HG03558 (cell line): ENCODE measurements around the gene PLEKHO2.
"Not testable (repeated sequence)": the region's sequence is repeated elsewhere in the genome, so short reads cannot be mapped to it uniquely, and the experiment has no call there.

Experiments
- ATAC-seq: cut with Tn5 transposase; IDR thresholded peaks from one replicate; pipeline ENCODE4 v1.9.1; 2021; ENCODE audit warnings: moderate number of reproducible peaks; ENCODE audit not compliant: unreplicated experiment; ENCODE audit errors: extremely low read depth

The PLEKHO2 gene

GRCh38 chr15:64841344-64842095 lies at the start of gene PLEKHO2:
Gene PLEKHO2, plus strand, starts transcription at chr15:64841915. Its CDS starts 102 bp downstream, at chr15:64842017.
- ATAC-seq = no peak

- no peak for ATAC-seq
Measured at GRCh38 chr15:64792282-64792681, 49.4 kb upstream of the PLEKHO2 start.

GRCh38 chr15:64795299-64795698 lies 46.4 kb upstream of the PLEKHO2 start:
- not testable (repeated sequence) for ATAC-seq

GRCh38 chr15:64795921-64796320 lies 45.8 kb upstream of the PLEKHO2 start:
- not testable (repeated sequence) for ATAC-seq

GRCh38 chr15:64798905-64799304 lies 42.8 kb upstream of the PLEKHO2 start:
- not testable (repeated sequence) for ATAC-seq

GRCh38 chr15:64800476-64800875 lies 41.2 kb upstream of the PLEKHO2 start:
- no peak for ATAC-seq

GRCh38 chr15:64803526-64803925 lies 38.2 kb upstream of the PLEKHO2 start:
- no peak for ATAC-seq

- ATAC-seq = no peak
Measured at GRCh38 chr15:64804619-64805018, 37.1 kb upstream of the PLEKHO2 start.

- no peak for ATAC-seq
Measured at GRCh38 chr15:64806509-64806908, 35.2 kb upstream of the PLEKHO2 start.

GRCh38 chr15:64807051-64807749 lies 34.5 kb upstream of the PLEKHO2 start:
- no peak for ATAC-seq

- no peak for ATAC-seq
Measured at GRCh38 chr15:64807751-64808222, 33.9 kb upstream of the PLEKHO2 start.

GRCh38 chr15:64808785-64809453 lies 32.8 kb upstream of the PLEKHO2 start:
- ATAC-seq = no peak

GRCh38 chr15:64809649-64810496 lies 31.8 kb upstream of the PLEKHO2 start:
- no peak for ATAC-seq

GRCh38 chr15:64810497-64811326 lies 31.0 kb upstream of the PLEKHO2 start:
- no peak for ATAC-seq

- ATAC-seq = no peak
Measured at GRCh38 chr15:64813075-64813474, 28.6 kb upstream of the PLEKHO2 start.

GRCh38 chr15:64814283-64814682 lies 27.4 kb upstream of the PLEKHO2 start:
- not testable (repeated sequence) for ATAC-seq

GRCh38 chr15:64814965-64815364 lies 26.8 kb upstream of the PLEKHO2 start:
- not testable (repeated sequence) for ATAC-seq

GRCh38 chr15:64816452-64816851 lies 25.3 kb upstream of the PLEKHO2 start:
- ATAC-seq = no peak

- ATAC-seq = no peak
Measured at GRCh38 chr15:64824929-64825430, 16.7 kb upstream of the PLEKHO2 start.
